NCI-H2227 treated with DMSO at 0.1 percent for 48 hours (cell line): ENCODE measurements around the gene DBP.
"Not testable (repeated sequence)": the region's sequence is repeated elsewhere in the genome, so short reads cannot be mapped to it uniquely, and the experiment has no call there.

Source experiments
- DNase-seq: peaks from one replicate; lab custom pipeline; 2025; lab: John Stamatoyannopoulos, UW

Gene DBP, protein sequence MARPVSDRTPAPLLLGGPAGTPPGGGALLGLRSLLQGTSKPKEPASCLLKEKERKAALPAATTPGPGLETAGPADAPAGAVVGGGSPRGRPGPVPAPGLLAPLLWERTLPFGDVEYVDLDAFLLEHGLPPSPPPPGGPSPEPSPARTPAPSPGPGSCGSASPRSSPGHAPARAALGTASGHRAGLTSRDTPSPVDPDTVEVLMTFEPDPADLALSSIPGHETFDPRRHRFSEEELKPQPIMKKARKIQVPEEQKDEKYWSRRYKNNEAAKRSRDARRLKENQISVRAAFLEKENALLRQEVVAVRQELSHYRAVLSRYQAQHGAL

DNA sequence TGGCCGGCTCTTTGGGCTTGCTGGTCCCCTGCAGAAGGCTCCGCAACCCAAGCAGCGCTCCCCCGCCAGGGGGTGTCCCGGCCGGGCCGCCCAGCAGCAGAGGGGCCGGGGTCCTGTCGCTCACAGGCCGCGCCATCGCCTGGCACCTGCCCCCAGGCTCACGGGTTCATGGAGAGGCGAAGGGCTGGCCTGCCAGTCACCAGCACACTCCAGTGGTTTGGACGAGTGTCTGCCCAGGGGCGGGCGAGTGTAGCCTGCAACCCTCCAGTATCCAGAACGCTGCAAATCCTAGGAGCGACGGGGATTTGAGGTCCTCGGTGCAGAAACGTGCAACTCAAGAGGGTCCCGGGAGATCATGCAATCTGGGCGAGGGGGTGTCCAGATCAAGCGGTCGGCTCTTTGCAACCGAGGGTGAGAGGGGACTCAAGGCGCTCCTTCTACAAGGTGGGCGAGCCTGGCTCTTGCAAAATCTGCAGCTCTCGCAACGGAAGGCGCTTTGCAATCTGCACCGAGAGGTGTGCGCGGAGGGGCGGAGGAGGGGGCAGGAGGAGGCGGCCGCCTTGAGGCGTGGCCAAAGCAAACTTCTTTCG is at the start of gene DBP:
Gene DBP, minus strand, starts transcription at position 521 of the 590 bp plus-strand sequence. Its CDS starts 385 bp downstream, at position 136.
- DNase-seq, result no peak

GRCh38 chr19:48686637-48687036 is 49.5 kb upstream of the DBP start:
- not testable (repeated sequence) for DNase-seq

DNA sequence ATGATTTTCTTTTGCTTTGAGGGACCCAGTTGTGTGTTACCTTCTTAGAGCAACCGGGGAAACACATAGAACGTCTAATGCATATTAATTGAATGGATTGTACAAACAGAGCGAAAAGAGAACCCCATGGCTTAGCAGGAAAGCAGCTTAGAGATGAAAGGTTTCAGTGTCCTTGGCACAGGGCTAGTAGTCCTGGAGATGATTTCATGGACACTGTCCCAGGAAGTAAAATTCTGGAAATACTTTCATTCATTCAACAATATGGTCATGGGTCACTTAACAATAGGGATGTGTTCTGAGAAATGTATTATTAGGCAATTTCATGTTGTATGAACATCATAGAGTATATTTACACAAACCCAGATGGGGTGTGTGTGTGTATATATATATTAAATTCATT is 48.9 kb upstream of the DBP start:
- no peak for DNase-seq

DNA sequence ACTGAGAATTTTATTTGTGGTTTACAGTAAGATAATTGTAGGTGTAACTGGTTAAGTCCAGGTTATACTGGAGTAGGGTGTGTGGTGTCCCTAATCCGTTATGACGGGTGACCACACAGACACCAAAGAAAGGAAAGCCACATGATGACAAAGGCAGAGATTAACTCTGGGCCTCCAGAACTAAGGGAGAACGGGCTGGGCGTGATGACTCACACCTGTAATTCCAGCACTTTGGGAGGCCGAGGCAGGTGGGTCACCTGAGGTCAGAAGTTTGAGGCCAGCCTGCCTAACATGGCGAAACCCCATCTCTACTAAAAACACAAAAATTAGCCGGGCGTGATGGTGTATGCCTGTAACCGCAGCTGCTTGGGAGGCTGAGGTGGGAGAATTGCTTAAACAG is 48.4 kb upstream of the DBP start:
- DNase-seq, result no peak

DNA sequence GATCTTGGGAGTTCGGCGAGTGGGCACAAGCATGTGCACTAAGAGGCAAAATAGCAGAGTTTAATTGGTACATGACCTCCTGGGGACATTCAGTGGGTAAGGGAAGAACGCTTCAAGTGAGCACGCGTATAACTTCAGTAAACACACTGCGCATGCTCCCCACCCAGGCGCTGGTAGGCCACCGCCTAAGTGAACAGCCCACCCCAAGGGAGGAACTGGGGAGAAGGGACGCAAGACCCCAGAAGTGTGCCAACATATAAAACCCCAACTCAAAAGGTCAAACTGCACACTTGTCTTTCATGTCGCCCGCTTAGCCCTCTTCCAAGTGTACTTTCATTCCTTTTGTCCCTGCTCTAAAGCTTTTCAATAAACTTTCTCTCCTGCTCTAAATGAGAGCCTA is 46.2 kb upstream of the DBP start:
- DNase-seq, result peak; percentile 49

DNA sequence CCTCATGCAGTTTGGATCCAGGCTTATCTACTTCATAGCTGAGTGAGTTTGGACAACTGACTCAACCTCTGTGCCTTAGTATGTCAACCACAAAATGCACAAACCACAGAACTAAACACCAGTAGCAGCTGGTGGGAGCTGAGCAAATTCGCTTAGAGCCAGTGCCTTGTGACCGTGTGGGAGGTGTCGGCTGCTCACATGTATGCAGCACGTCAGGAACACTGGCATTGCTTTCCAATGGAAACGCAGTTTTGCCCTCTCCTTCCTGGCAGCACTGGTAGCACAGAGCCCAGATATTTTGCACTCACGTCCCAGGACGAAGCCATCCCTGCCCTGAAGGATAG is 43.9 kb upstream of the DBP start:
- DNase-seq, result no peak

DNA sequence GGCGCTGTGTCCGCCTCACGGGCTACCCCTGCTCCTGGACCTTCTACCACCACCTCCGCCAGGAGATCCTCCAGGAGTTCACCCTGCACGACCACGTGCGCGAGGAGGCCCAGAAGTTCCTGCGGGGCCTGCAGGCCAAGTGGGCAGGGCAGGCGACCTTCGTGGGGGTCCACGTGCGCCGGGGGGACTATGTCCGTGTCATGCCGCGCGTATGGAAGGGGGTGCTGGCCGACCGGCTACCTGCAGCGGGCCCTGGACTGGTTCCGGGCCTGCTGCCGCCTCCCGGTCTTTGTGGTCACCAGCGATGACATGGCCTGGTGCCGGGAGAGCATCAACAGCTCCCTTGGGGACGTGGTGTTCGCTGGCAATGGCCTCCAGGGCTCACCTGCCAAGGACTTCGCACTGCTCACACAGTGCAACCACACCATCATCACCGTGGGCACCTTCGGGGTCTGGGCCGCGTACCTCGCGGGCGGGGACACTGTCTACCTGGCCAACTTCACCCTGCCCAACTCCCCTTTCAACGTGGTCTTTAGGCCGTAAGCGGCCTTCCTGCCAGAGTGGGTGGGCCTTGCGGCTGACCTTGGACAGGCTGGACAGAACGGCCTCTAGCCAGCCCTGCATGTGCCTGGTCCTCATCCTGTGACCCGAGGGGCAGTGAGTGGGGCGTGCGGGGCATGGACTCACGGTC is 43.4 kb upstream of the DBP start:
- no peak for DNase-seq

DNA sequence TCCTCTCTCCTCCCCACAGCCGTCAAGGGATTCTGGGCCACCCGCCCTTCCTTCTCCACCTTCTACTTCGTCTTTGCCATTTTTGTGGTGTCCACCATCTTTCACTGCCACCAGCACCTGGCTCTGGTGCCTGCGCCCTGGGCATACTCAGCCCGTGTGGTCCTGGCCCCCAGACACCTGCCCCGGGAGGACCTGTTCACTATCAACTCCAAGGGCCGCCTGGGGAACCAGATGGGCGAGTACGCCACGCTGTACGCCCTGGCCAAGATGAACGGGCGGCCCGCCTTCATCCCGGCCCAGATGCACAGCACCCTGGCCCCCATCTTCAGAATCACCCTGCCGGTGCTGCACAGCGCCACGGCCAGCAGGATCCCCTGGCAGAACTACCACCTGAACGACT is 42.8 kb upstream of the DBP start:
- not testable (repeated sequence) for DNase-seq

DNA sequence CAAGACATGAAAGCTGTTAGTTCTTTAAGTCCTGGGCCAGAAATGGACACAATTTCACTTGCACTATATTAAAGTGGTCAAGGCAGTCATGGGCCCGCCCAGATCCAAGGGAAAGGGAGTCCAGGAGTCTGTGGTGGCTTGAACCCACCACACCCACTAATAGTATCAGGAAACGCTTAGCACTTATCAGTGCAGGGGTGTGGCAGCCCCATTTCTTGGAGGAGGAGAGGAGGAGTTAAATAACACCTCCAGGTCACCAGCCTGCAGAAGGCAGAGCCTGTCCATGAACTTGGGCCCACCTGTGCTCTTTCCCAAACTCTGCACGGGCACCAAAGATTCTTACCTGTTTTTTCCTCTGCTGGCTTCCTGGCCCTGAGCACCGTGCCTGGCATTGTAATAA is 41.0 kb upstream of the DBP start:
- no peak for DNase-seq

DNA sequence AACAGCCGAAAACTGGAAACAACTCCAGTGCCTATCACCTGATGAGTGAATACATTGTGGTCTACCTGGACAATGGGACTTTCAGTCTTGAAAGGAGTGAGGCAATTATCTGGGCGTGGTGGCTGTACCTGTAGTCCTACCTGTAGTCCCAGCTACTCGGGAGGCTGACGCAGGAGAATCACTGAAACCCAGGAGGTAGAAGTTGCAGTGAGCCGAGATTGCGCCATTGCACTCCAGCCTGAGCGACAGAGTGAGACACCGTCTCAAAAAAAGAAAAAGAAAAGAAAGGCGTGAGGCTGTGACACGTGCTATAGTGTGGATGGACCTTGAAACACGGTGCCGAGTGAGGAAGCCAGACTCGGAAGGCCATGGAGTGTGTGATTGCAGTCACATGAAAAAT is 39.7 kb upstream of the DBP start:
- DNase-seq, result no peak

GRCh38 chr19:48676487-48676886 is 39.3 kb upstream of the DBP start:
- no peak for DNase-seq

GRCh38 chr19:48674921-48675824 is 38.0 kb upstream of the DBP start:
- peak; percentile 64 for DNase-seq

DNA sequence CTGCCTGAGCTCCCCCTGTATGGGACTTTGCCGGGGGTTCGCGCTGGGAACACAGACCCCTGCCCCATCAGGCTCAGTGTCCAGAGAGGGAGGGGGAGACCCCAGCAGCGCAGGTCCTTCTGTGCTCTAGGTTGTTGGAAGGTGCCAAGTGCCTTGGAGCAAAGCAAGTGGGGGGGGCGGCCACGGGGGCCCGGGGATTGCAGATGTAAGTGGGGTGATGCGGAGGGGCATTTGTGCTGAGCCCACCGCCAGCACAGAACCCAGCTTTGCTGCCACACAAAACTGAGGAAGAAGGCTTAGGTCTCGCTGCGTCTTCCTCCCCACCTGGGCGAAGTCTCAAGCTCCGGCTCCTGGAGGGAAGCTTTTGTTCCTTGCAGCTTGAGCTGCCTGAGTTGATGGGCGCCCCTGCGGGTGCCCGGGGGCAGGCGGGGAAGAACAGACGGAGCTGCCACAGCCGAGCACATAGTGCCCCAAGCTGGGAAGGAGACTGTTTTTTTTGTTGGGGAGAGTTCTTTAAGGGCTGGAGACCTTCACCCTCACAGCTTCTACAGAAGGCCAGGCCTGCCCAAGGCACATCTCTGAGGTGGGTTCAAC is 37.1 kb upstream of the DBP start:
- DNase-seq, result no peak

DNA sequence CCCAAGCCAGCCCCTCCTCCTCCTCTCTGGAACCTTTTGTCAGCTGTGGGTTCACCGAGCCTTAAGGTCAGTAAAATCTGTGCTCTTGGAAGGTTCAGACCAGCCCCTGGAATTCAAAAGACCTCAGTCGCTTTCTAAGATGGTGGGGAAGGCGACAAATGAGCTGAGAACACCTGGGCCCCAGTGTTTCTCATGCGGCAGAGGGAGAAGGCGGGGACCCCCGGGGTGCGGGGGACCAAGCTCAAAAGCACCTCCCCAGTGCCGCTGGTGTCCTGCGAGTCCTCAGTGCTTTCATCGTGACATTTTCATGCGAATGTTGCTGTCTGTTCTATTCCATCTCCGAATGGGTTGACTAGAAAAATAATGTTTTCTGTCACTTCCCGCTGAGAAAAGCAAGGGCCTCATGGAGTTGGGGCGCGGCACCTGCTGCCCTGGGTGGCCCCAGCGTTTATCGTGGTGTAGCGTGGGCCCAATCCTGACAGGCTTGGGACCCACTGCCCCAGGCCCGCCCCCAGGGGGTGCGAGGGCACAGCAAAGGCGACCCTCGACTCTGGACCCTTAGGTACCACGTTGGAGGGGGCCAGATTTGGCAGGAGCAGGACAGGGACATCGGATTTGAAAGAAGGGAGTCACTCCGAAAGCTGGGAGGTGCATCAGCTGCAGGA is 36.4 kb upstream of the DBP start:
- no peak for DNase-seq

- no peak for DNase-seq
These were observed 35.8 kb upstream of the DBP start, which contains the start of gene NTN5 for GRCh38 chr19:48672994-48673393. Gene NTN5, minus strand, starts transcription at chr19:48673017. Its CDS starts 2,031 bp downstream, at chr19:48670986.

GRCh38 chr19:48671446-48671995 is 34.3 kb upstream of the DBP start:
- no peak for DNase-seq

DNA sequence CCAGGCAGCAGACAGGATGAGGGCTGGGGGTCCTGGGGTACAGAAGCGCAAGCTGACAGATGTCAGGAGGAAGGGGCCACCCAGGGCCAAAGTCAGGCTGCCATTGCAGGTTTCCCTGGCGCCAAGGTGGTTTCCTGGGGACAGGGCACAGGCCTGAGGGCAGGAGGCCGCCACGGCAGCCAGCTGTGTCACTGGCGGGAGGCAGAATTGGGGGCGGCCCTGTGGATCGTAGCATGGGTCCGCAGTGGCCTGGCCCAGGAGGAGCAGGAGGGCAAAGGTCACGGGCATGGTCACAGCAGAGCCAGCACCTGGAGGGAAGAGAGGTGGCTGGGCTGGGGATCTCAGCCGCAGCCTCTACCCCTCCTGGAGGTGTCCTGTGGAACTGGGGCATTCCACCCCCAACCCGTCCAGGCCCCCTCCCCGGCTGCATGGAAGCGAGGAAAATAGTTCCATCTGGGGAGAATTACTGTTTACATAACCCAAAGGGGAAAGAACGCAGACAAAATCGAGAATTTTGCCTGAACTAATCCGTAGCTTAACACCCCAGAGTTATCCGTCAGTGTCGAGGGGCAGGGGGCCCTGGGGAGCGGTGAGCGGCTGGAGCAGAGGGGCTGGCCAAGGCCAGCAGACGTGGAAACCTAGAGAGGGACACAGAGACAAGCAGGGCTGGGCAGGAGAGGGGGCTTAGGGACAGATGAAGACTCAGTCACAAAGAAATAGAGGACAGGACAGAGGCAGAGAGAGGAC is 33.7 kb upstream of the DBP start:
- no peak for DNase-seq

DNA sequence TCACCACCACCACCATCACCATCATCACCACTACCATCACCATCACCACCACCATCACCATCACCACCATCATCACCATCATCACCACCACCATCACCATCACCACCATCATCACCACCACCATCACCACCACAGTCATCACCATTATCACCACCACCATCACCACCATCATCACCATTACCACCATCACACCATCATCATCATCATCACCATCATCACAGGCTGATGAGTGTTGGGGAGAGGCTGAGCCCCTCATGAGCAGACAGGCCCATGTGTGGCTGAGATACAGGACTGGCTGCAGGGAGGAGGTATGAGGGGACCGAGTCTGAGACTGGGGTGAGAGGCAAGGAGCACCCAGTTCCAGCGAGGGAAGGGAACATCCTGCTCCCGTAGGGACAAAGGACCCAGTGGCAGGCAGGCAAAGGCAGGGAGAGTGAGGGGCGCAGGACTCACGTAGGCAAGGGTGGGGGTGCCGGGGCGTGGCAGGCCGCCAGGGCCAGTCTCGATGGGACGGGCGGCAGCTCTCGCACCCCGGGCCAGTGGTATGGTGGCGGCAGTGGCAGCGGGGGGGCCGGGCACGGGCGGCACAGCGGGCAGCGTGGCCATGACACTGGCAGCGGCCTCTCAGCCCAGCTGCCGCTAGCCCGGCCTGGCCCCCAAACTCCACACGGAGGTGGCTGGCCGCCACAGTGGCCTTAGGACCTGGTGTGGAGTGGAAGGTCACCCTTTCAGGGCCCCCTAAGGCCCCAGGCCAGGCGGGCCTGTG is 32.9 kb upstream of the DBP start:
- DNase-seq, result no peak

- no peak for DNase-seq
These were observed 31.6 kb upstream of the DBP start for GRCh38 chr19:48668761-48669160.

DNA sequence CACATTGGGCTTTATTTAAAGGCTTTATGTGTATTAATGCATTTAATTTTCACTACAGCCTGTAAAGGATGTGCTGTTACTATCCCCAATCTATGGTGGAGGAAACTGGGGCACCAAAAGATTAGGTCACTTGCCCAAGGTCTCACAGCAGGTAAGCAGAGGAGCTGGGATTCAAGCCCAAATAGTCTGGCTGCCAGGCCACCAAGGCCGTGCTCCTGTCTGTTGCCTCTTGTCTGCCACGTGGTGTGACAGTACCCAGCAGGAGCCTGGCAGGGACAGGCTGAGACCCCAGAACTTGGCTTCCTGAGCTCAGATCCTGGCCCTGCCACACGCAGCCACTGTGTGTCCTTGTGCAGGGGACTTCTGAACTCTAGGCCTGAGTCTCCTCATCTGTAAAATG is 31.2 kb upstream of the DBP start:
- no peak for DNase-seq
